ENCODE results near the gene HSPB1.
"Not testable (repeated sequence)": the region's sequence is repeated elsewhere in the genome, so short reads cannot be mapped to it uniquely, and the experiment has no call there.

The HSPB1 gene

DNA sequence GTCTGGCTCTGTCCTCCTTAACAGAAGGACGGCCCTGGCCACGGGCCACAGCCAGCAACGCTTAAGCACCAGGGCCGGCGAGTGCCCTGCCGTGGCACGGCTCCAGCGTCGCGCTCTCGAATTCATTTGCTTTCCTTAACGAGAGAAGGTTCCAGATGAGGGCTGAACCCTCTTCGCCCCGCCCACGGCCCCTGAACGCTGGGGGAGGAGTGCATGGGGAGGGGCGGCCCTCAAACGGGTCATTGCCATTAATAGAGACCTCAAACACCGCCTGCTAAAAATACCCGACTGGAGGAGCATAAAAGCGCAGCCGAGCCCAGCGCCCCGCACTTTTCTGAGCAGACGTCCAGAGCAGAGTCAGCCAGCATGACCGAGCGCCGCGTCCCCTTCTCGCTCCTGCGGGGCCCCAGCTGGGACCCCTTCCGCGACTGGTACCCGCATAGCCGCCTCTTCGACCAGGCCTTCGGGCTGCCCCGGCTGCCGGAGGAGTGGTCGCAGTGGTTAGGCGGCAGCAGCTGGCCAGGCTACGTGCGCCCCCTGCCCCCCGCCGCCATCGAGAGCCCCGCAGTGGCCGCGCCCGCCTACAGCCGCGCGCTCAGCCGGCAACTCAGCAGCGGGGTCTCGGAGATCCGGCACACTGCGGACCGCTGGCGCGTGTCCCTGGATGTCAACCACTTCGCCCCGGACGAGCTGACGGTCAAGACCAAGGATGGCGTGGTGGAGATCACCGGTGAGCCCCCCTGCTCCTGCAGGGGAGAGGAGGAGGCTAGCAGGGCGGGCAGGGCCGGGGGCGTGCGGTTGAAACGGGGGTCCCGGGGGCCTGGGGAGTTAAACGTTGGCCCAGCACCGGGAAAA is at the start of gene HSPB1:
TSS of gene HSPB1 (plus strand) at position 327 of the 855 bp plus-strand sequence. CDS start at position 367, 40 bp downstream.
- no peak for DNase-seq

DNA sequence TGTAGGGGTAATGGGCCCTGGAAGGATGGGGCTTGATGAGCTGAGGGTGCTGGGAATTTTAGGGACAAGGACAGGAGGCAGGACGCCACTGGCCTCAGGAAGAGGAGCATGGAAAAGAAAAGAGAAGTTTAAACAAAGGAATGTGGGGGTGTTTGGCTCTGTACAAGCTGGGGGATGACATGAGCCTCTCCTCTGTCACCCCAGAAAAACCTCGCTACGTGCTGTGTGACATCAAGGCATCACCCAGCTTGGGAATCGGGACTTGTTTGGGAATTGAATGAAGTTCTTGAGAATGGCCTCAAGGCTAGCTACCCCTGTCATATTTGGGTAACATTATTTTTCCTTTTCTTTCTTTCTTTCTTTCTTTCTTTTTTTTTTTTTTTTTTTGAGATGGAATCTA is 47.7 kb upstream of the HSPB1 start:
- DNase-seq = no peak

DNA sequence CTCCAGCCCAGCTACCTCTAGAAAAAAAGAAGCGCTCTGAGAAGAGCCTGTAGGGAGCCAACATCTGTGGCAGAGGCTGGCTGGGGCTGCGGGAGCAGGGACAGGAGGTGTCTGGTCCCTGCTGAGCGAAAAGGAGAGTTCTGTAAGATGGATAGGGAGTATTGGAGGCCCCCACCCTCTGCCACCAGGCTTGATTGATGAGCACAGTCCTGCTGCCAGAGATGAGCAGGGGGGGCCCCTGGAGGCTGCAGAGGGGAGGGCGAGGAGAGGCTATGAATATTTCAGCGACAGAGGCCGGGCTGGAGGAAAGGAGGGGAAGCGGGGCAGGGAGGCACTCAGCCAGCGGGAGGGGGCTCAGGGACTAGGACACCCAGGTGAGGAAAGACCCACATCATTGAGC is 44.5 kb upstream of the HSPB1 start:
- no peak for DNase-seq

DNA sequence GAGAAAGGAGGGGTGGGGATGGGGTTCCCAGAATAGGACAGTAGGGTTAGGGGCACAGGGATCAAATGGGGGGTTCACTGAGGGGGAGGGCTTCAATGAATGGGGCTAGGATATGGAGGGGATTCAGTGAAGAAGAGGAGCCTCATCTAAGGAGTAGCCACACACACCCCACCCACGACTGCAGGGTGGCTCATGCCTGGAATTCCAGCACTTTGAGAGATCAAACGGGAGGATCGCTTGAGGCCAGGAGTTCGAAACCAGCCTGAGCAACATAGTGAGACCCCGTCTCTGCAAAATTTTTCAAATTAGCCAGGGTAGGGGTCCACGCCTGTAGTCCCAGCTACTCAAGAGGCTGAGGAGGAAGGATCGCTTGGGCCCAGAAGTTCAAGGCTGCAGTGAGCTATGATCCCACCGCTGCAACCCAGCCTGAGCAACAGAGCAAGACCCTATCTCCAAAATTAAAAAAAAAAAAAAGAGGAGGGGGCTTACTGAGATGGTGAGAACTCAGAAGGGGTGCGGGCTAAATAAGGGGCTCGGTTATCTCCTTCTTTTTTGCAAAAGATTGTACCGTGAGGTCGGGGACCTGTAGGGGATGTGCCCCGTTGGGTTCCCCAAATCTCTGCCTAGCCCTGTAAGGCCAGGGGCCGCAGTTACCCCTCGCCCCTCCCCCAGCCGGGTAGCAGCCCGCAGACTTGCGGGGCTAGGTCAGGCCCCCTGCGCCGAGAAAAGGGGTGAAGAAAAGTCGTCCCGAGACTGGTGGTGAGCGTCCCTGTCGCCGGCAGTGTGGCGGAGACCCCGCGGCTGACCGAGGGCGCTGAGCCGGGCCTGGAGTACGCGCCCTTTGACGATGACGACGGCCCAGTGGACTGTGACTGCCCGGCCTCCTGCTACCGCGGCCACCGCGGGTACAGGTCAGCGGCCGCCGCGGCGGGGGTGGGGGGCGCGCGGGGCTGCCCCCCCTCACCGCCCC is 43.1 kb upstream of the HSPB1 start:
- no peak for DNase-seq

DNA sequence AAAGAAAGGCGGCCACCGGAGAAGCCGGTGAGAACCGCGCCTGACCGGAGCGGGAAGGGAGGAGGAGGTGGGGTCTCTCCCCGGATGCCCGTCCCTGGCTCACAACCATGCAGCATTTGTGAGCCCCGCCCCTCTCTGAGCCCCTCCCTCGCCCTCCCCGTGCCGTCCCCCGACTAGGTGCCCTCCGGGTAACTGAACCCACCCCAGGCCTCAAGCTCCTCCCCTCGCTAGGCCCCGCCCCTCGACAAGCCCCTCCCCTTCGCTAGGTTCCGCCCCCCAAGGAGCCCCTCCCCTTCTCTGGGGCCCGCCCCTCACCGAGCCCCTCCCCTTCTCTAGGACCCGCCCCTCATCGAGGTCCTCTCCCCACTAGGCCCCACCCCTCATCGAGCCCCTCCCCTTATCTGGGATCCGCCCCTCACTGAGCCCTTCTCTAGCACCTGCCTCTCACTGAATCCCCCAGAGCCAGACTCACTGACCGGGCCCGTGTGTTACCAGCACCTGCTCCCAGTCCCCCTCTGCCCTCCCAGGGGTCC is 42.2 kb upstream of the HSPB1 start:
- DNase-seq = no peak

DNA sequence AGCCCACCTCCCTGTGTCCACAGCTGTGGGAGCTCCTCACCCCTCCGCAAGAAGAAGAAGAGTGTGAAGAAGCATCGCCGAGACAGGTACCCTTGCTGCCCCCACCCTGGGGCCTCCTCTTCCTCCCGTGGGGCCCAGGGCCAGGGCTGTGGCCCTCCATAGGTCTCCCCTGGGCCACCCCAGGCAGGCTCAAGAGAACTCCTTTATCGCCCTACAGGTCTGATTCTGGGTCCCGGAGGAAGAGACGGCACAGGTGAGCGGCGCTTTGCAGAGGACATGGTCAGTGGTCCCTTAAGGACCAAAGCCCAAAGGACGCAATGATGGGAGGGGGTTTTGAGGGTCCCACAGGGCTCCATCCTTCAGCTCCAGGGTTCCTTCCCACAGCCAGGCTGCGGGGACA is 41.1 kb upstream of the HSPB1 start:
- DNase-seq = no peak

DNA sequence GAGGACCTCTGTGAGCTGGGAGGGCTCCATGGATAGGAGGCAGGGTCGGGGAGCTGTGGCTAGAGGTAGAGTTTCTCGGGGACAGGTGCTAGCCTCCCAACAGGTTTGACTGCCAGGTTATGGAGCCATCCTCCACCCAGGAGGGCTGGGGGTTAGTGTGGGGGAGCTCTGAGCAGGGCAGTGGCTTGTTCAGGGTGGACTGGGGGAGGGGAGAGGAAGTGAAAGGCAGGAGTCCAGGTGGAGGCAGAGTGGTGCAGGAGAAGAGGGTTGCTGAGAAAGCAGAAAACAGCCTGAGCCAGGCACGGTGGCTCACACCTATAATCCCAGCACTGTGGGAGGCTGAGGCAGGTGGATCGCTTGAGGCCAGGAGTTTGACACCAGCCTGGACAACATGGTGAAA is 40.5 kb upstream of the HSPB1 start:
- no peak for DNase-seq

DNA sequence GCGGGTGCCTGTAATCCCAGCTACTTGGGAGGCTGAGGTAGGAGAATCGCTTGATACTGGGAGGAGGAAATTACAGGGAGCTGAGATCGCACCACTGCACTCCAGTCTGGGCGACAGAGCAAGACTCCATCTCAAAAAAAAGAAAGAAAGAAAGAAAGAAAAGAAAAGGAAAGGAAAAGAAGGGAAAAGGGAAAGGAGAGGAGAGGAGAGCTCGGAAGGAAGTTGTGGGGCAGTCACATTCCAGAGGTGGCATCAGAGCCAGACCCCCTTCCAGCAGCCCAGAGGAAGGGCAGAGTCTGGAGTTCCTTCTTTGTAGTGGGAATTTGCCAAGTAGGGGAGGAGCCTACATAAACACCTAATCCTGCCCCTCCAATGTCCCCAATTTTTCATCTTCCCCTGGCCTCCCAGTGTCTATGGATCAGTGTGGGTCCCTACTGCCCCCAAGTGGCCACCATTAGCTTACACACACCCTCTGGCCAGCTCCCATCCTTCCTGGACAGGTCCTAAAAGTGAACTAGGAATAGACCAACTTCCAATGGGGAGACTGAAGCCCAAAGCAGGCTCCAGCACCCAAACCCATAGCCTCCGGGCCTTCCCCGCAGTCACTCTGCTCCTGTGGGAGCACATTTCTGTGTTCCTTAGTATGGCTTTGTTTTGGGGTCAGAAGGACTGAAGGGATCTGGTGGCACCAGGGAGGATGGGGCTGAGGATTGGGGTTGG is 39.6 kb upstream of the HSPB1 start:
- DNase-seq = no peak

DNA sequence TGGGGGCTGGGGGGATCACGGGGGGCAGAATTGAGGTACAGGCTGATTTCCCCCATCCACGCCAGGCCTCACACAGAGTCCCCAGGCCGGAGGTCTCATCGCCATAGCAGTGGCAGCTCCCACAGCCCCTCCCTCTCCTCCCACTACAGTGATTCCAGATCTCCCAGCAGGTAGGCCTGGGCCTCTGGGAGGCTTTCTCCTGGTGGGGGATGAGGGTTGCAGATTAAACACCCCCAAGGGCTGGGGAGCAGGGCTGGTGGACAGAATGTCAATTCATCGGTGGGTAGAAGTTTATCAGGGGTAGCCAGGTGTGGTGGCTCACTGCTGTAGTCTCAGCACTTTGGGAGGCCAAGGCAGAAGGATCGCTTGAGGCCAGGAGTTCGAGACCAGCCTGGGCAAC is 37.2 kb upstream of the HSPB1 start:
- no peak for DNase-seq

DNA sequence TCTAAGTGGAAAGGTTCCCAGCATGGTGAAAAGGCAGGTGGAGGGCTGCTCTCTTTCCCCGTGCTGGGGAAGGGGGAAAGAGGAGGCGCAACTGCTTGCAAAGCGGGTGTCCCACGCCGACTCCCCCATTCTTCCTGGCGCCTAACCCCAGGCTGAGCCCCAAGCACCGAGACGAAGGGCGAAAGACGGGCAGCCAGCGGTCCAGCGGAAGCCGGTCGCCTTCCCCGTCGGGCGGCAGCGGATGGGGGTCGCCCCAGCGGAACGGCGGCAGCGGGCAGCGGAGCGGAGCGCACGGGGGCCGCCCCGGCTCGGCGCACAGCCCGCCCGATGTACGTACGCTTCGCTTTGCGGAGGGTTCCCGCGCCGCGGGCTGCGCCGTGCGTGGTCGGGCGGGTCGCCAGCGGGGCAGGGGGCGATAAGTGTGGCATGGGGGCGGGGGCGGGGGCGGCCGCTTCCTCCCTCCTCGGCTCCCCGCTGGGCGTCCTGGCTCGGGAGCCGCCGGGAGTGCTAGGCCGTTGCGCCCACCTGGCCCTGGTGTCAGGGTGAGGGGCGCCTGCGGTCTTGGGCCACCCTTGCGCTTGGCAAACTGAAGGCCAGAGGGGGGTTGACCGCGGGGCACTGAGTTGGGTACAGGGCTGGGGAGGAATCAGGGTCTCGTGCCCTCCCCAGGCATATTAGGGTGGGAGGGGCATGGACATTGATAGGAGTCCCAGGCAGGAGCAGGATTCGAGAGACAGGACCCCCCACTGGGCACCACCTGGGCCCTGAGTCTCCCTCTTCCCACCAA is 35.2 kb upstream of the HSPB1 start:
- DNase-seq = no peak

DNA sequence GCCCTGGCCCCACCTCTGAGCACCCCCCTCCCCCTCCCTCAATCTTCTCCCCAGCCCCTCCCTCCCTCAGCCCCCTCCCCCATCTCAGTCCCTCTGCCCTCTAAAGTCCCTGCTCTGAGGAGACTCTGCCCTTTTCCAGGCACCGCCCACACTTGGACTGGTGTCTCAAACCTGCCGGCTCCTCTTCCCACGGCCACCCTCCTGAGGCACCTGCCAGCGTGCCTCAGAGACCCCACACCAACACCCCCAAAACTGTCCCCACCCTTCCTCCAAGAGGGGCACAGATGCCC is 34.6 kb upstream of the HSPB1 start:
- no peak for DNase-seq

DNA sequence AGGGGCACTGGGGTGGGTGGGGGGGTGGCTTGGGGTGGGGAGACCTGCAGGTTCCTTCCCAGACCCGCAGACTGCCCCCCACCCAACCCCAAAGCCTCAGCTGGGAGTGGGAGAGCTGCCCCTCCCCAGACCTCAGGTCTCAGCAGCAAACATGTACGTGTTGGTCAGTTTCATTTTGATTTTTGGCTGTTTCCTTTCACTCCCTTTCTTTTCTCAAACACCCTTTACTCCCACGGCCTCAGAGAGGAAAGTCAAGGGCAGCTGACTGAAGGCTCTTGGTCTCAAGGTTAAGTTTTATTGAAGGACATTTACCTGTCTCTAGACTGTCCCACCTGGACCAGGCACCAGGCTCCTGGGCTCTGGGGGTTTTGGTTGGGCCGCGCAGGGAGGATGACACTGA is 34.1 kb upstream of the HSPB1 start:
- no peak for DNase-seq

DNA sequence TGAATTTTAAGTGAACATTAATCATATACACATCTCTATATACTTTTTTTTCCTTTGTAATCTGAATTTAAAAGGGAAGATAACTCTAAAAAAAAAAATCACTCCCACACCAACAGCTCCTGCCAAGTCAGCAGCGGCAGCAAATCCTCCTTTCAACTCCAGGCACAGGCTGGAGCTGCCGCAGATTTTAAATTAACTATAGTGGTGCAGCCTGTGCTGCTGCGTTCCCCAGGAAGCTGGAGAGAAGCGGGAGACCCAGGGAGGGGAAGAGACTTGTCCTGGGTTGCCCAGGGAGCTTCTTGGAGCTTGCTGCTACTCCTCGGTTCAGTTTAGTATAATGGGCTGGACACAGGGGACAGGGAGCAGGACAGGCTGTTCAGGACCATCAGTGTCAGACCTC is 32.6 kb upstream of the HSPB1 start:
- no peak for DNase-seq

DNA sequence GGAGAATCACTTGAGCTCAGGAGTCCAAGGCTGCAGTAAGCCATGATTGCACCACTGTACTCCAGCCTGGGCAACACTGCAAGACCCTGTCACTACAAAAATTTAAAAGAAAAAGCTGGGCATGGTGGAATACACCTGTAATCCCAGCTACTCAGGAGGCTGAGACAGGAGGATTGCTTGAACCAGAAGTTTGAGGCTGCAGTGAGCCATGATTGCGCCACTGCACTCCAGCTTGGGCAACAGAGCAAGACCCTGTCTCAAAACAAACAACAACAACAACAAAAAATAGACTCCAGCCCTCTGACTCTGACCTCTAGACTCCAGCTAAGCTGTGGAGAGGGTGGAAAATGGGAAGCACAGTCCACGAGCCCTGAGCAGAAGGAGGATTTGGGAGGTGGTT is 31.1 kb upstream of the HSPB1 start:
- DNase-seq = not testable (repeated sequence)

DNA sequence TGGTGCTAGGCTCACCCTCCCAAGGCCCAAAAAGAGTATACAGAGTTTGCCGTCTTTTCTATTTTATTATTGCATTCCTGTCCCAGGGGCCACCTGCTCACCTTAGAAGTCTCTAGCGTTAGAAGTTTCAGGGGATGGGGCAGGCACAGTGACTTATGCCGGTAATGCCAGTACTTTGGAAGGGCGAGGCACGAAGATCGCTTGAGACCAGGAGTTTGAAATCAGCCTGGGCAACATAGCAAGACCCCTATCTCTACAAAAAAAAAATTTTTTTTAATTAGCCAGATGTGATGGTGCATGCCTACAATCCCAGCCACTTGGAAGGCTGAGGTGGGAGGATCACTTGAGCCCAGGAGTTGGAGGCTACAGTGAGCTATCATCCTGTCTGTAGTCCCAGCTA is 30.3 kb upstream of the HSPB1 start:
- no peak for DNase-seq

DNA sequence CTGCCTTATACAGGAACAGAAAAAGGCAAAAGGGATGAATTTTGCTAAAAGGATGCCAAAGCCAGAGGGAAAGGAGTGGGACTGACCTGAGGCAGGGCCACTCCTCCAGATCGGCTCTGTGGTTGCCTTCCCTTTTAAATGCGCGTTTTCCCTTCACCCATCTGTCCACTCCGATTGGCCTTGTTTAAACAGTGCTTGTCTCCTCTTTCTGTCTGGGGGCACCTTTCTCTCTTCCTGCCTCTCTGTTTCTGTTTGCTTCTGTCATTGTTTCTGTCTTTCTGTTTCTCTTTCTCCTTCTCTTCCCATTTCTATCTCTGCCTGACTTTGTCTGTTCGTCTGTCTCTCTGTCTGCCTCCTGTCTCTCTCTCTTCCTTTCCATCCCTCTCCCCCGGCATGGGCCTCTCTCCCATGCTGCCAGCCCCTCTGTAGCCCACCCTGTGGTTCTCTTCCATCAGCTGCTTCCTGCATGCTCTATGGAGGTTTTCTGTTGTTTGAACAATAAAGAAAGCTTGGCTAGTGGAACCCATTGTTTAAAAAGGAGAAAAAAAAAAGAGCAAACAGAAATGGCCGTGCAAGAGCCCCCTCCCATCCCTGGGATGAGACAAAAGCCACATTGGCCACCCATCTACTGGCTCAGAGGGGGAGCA is 29.5 kb upstream of the HSPB1 start:
- DNase-seq = no peak

DNA sequence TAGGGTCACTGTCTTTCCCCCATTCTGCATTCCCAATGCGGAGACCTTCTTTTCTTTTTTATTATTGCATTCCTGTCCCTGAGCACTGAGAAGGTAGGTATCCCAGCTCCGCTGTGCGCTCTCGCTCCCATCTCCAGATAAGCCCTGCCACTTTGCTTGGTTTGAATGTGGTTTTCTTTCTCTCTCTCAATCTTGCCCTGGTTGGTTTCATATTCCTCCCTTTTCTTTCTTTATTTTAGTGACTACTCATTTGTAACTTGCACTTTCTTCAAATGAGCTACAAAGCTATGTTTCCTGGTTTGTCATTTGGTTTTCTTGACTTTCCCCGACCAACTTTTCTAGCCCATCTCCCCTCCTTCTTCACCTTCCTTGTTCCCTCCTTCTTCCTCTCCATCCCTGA is 29.0 kb upstream of the HSPB1 start:
- DNase-seq = no peak

DNA sequence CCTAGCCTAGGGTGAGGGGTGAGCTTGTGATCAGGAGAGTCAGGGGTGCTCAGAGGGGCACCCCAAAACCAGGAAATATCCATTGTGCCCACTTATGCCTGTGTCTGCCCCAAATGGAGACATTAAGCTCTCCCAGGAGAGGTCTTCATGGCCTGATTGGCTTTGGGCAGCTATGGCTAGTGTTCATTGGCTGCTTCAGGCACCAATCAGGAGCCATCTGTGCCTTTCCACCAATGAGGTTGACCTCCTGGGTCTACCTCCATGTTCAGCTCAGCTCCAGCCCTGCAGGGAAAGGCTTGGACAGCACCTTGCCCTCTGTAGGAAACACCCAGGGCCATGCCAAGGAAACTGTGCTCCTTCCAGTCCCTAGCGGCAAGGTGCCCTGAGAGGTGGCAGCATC is 23.9 kb upstream of the HSPB1 start:
- no peak for DNase-seq

DNA sequence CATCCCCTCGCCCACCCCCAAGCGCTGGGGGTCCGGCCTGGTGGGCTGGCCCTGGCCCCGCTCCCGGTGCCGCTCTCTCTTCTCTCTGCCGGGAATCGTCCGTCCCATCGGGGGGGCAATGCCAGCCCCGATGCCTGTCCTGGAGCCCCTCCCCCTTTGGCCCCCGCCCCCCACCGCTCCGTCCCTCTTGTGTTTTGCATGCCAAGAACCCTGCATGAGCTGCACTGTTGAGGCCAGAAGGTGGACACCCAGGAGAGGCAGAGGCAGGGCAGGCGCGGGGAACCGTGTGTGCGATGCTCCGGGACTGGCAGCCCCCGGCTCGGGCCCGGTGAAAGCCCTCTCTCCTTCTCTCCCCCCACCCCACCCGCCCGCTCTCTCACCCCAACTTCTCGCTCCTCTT is 22.1 kb upstream of the HSPB1 start:
- DNase-seq = no peak

DNA sequence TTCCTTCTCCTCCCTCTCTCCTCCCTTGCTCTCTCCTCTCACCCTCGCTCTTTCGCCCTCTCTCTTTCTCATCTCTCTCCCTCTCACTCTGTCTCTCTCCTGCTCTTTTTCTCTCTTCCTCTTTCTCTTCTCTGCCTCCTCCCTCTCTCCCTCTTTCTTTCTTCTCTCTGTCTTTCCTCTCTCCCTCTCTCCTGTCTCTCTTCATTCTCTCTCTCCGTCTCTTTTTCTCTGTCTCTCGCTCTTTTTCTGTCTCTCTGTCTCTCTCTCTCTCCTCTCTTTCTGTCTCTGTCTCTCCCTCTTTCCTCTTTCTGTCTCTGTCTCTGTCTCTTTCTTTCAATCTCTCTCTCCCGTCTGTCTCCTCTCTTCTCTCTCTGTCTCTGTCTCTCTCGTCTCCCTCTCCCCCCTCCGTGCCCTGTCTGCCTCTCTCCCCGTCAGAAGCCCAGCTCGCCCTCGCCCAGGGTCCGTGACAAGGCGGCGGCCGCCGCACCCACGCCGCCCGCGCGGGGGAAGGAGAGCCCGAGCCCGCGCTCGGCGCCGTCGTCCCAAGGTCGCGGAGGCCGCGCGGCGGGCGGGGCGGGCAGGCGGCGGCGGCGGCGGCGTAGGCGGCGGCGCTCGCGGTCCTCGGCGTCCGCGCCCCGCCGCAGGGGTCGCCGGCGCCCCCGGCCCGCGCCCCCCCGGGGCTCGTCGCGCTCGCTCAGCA is 21.3 kb upstream of the HSPB1 start:
- no peak for DNase-seq

DNA sequence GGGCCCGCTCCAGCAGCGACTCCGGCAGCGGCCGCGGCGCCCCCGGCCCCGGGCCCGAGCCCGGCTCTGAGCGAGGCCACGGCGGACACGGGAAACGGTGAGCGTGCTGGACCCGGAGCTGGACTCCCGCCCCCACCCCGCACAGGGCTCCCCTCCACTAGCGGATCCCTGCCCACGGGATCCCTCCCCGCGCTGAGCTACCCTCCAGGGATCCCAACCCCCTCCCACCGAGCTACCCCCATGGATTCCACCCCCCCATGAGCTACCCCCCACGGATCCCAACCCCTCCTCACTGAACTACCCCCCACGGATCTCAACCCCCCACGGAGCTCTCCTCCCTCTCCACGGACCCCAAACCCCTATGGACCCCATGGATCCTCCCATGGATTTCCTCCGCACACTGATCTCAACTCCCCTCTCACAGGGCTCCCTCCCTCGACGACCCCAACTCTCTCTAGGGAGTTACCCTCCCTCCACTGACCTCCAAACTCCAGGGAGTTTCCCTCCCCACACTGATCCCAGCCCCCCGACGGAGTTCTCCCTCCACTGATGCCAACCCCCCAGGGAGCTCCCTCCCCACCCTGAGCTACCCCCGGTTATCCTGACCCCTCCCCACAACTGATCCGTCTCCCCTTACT is 20.6 kb upstream of the HSPB1 start:
- no peak for DNase-seq
